Transverse colon (tissue), 4 donors: Measurements from ENCODE around the gene CECR2. TPM values are rescaled to one million over a fixed set of nuclear protein-coding genes. Genes with fewer than 3 reads are reported as not detected.

Experiments used
- DNase-seq: peaks from one replicate; pipeline ENCODE4 v3.0.0-alpha.2; 2019
- H3K27ac ChIP-seq, 4 donors: fragments of 200-600 bp; sonication (generic); 2 replicates each; pipeline ENCODE4 v1.5.1; 2016 to 2018; ENCODE audit warnings: inconsistent platforms in 4 of 4
- H3K27me3 ChIP-seq: fragments of 200-600 bp; sonication (generic); 2 replicates; pipeline ENCODE4 v1.5.1; 2017; ENCODE audit warnings: inconsistent platforms
- H3K36me3 ChIP-seq, 4 donors: fragments of 200-600 bp; sonication (generic); 2 replicates each; pipeline ENCODE4 v1.5.1; 2017 to 2019; ENCODE audit warnings: inconsistent platforms in 4 of 4
- H3K4me1 ChIP-seq, 4 donors: fragments of 200-600 bp; sonication (generic); 2 replicates each; pipeline ENCODE4 v1.5.1; 2017 to 2020; ENCODE audit warnings: inconsistent platforms in 4 of 4
- H3K4me3 ChIP-seq, 4 donors: fragments of 200-600 bp; sonication (generic); 1 replicate in 1 of 4; 2 replicates in 3 of 4; pipeline versions ENCODE4 v1.5.1 to v1.6.1; 2017 to 2019; ENCODE audit warnings: inconsistent platforms in 4 of 4
- H3K9me3 ChIP-seq, 2 donors: fragments of 200-600 bp; sonication (generic); 2 replicates each; pipeline ENCODE4 v1.5.1; 2017 to 2019; ENCODE audit warnings: inconsistent platforms in 2 of 2
- CTCF ChIP-seq, 5 experiments: fragments of 200-600 bp in 3 of 5; fragments of 450-650 bp in 2 of 5; sonication (generic) in 3 of 5; IDR thresholded peaks; 1 replicate in 2 of 5; 2 replicates in 3 of 5; pipeline ENCODE4 v1.5.1; 2016 to 2017; ENCODE audit warnings: antibody characterized with exemption in 5 of 5, inconsistent platforms in 3 of 5, mild to moderate bottlenecking in 2 of 5, moderate library complexity in 1 of 5
- EP300 ChIP-seq: sonication (generic); formaldehyde crosslinking; IDR thresholded peaks from one replicate; pipeline ENCODE4 v1.6.1; 2017; ENCODE audit warnings: antibody characterized with exemption, low read depth
- POLR2A ChIP-seq: fragments of 450-650 bp; IDR thresholded peaks from one replicate; pipeline ENCODE4 v1.6.1; 2016; ENCODE audit warnings: antibody characterized with exemption, mild to moderate bottlenecking, moderate library complexity
- POLR2AphosphoS5 ChIP-seq, 3 donors: sonication (generic); formaldehyde crosslinking; IDR thresholded peaks; one replicate each; pipeline ENCODE4 v1.6.1; 2016; ENCODE audit warnings: antibody characterized with exemption in 3 of 3
- WGBS, 2 donors: methylation state at CpG; one replicate each; pipeline ENCODE4 v1.1.5; 2018; ENCODE audit warnings: low coverage in 1 of 2; 5-methylcytosine and 5-hydroxymethylcytosine counted together
- in situ Hi-C, 4 donors: fragments of 200-750 bp; cut with MboI; loops; one replicate each; pipeline versions ENCODE4 v1.15.0 to v1.15.1; 2017; ENCODE audit warnings: low sequenced_read_pairs in 3 of 4, low pct_ligation_motif_present in 1 of 4, low pct_unique_long_range_greater_than_20kb in 1 of 4
- intact Hi-C: fragments of 100-400 bp; cut with DNase I; formaldehyde crosslinking; loops from one replicate; pipeline ENCODE4 v1.15.1; 2023; ENCODE audit warnings: low total_unique reads
- total RNA-seq, 4 donors: library from RNA; depleted of rRNA; stranded (reverse); fragments of >200 nt; gene quantifications; one replicate each; pipeline ENCODE4 v1.1.0, GENCODE V29; 2016

Gene CECR2
- total RNA-seq, 4 donors from 2014 or later = 0.14 to 0.64 (median 0.60) TPM; not detected in 1

GRCh38 chr22:17350292-17350691 is 19.0 kb upstream of the CECR2 start:
- DNase-seq = no peak
- no peak overlapping the region for H3K27ac ChIP-seq
- TF ChIP-seq CTCF (IDR thresholded peaks at IDR 0.05) = no peak
- TF ChIP-seq EP300 = no peak
- TF ChIP-seq POLR2AphosphoS5 (IDR thresholded peaks at IDR 0.05) = no peak
- no peak for TF ChIP-seq POLR2A
- no peaks in the 10 kb centered on the region for H3K27me3 ChIP-seq
- H3K4me1 ChIP-seq = no peaks in the 10 kb centered on the region
- intact Hi-C loops = no loop called here
- WGBS, 2 donors = 79 to 100% methylated on average over 3 of the region's 3 CpGs
- H3K36me3 ChIP-seq = no peaks in the 10 kb centered on the region
- no peak overlapping the region for H3K4me3 ChIP-seq
- H3K9me3 ChIP-seq = no peaks in the 10 kb centered on the region
- in situ Hi-C loops = loop anchor here in 1 of 4 donors (25.0 kb wide), 1 partner anchor 288 kb away; no protein-coding TSS in a partner anchor

DNA sequence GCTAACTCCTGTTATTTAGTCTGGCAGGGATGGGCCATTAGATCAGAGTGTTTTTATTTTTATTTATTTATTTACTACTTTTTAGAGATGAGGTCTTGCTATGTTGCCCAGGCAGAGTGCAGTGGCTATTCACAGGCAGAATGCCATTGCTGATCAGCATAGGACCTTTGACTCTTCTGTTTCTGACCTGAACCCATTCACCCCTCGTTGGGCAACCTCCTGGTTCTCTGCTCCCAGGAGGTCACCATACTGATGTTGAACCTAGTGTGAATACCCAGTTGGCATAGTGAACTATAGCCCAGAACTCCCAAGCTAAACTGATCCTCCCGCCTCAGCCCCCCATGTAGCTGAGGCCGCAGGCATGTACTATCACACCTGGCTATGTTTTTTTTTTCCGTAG is 16.5 kb upstream of the CECR2 start:
- Histone ChIP-seq H3K36me3 (no peaks in the 10 kb centered on the region), H3K27me3 (no peaks in the 10 kb centered on the region), H3K4me1 (no peaks in the 10 kb centered on the region), H3K4me3 (no peak overlapping the region), H3K9me3 (no peaks in the 10 kb centered on the region), H3K27ac (no peak overlapping the region)
- in situ Hi-C loops = loop anchor here in 1 of 4 donors (25.0 kb wide), 1 partner anchor 290 kb away; no protein-coding TSS in a partner anchor
- 85 to 90% methylated on average over 2 to 4 of the region's 4 CpGs for WGBS, 2 donors
- intact Hi-C loops = no loop called here
- no peak for DNase-seq
- TF ChIP-seq POLR2A (no peak), POLR2AphosphoS5 (IDR thresholded peaks at IDR 0.05) (no peak), CTCF (IDR thresholded peaks at IDR 0.05) (no peak), EP300 (no peak)

DNA sequence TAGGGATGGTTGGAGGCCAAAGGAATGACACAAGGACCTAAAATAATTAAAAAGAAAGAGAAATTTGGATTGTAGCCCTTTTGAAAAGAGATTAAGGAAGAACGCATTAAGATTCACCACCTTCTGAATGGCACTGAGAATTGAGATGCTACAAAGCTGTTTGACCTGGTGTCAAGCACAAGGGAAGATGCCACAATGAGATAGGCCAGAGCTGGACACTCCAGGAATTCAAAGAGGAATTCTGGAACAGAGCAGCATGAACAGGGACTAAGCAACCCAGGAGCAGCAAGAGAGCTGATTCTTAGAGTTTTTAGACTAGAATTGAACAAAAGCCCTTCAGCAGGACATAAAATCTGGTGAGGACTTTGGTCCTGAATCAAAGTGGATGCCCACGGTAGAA is 11.6 kb upstream of the CECR2 start:
- Histone ChIP-seq H3K27me3 (peaks cover 8% of the 10 kb centered on the region), H3K9me3 (no peaks in the 10 kb centered on the region), H3K4me3 (no peak overlapping the region), H3K36me3 (no peaks in the 10 kb centered on the region), H3K27ac (no peak overlapping the region), H3K4me1 (no peaks in the 10 kb centered on the region)
- intact Hi-C loops (no loop called here), in situ Hi-C loops (loop anchor here in 1 of 4 donors (25.0 kb wide), 1 partner anchor 295 kb away; no protein-coding TSS in a partner anchor)
- DNase-seq = no peak
- WGBS, 2 donors = 84 to 89% methylated on average over 2 of the region's 2 CpGs
- TF ChIP-seq POLR2A (no peak), EP300 (no peak), CTCF (IDR thresholded peaks at IDR 0.05) (no peak), POLR2AphosphoS5 (IDR thresholded peaks at IDR 0.05) (no peak)

DNA sequence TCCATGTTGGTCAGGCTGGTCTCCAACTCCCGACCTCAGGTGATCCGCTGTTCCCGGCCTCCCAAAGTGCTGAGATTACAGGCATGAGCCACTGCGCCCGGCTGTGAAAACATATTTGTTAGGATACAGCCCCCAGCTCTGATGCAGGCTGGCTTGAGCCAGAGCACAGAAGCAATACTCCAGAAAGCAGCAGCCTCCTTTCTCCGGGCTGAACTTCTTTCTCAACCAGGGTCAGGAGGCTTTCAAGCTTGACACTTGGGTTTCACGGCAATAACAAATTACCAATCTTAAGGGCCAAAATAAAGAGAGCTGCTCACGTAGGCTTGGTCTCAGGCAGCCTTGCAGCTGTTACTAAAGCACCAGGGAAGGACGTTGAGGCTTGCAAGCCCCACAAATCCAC is 10.8 kb upstream of the CECR2 start:
- no peak overlapping the region for H3K27ac ChIP-seq
- no peak overlapping the region for H3K4me3 ChIP-seq
- peaks cover 13% of the 10 kb centered on the region for H3K27me3 ChIP-seq
- DNase-seq = no peak
- intact Hi-C loops = no loop called here
- no peaks in the 10 kb centered on the region for H3K4me1 ChIP-seq
- no peaks in the 10 kb centered on the region for H3K9me3 ChIP-seq
- no peaks in the 10 kb centered on the region for H3K36me3 ChIP-seq
- in situ Hi-C loops = loop anchor here in 1 of 4 donors (25.0 kb wide), 1 partner anchor 296 kb away; no protein-coding TSS in a partner anchor
- TF ChIP-seq EP300 (no peak), POLR2AphosphoS5 (IDR thresholded peaks at IDR 0.05) (no peak), POLR2A (no peak)
- 52 to 76% methylated on average over 5 to 9 of the region's 9 CpGs for WGBS, 2 donors

- intact Hi-C loops (no loop called here), in situ Hi-C loops (loop anchor here in 1 of 4 donors (25.0 kb wide), 1 partner anchor 297 kb away; no protein-coding TSS in a partner anchor)
- H3K27ac ChIP-seq = no peak overlapping the region
- H3K36me3 ChIP-seq = no peaks in the 10 kb centered on the region
- 60 to 64% methylated on average over 3 to 4 of the region's 4 CpGs for WGBS, 2 donors
- H3K4me1 ChIP-seq = no peaks in the 10 kb centered on the region
- no peaks in the 10 kb centered on the region for H3K9me3 ChIP-seq
- H3K27me3 ChIP-seq = peaks cover 19% of the 10 kb centered on the region
- no peak for DNase-seq
- TF ChIP-seq POLR2A = no peak
- TF ChIP-seq POLR2AphosphoS5 (IDR thresholded peaks at IDR 0.05) = no peak
- TF ChIP-seq EP300 = no peak
- TF ChIP-seq CTCF (IDR thresholded peaks at IDR 0.05) = no peak
- H3K4me3 ChIP-seq = no peak overlapping the region
Observed at GRCh38 chr22:17359501-17359900, 9.8 kb upstream of the CECR2 start.
